NCI-H2029 (cell line): Measurements from ENCODE around the gene SLC15A3.
"Not testable (repeated sequence)": the region's sequence is repeated elsewhere in the genome, so short reads cannot be mapped to it uniquely, and the experiment has no call there.

Experiments
- DNase-seq: peaks from one replicate; lab custom pipeline; 2025; lab: John Stamatoyannopoulos, UW

SLC15A3 gene

GRCh38 chr11:60974726-60975125, 22.8 kb upstream of the SLC15A3 start:
- no peak for DNase-seq

- not testable (repeated sequence) for DNase-seq
These were observed 22.3 kb upstream of the SLC15A3 start for GRCh38 chr11:60974316-60974715.

- DNase-seq: no peak
These were observed 21.7 kb upstream of the SLC15A3 start for GRCh38 chr11:60973699-60974098.

GRCh38 chr11:60972182-60973030, 20.4 kb upstream of the SLC15A3 start:
- no peak for DNase-seq

GRCh38 chr11:60971520-60971919, 19.5 kb upstream of the SLC15A3 start, which contains the start of gene CD6:
Gene CD6 (plus strand): TSS chr11:60971680. CDS start chr11:60971866, 186 bp downstream.
- DNase-seq: no peak

- no peak for DNase-seq
These were observed 18.9 kb upstream of the SLC15A3 start for GRCh38 chr11:60970890-60971289.

- DNase-seq: peak; percentile 39
These were observed 18.4 kb upstream of the SLC15A3 start for GRCh38 chr11:60970369-60970774.

GRCh38 chr11:60968223-60968622, 16.2 kb upstream of the SLC15A3 start:
- DNase-seq: no peak

- DNase-seq: no peak
These were observed 14.9 kb upstream of the SLC15A3 start for GRCh38 chr11:60966890-60967289.

- no peak for DNase-seq
These were observed 12.8 kb upstream of the SLC15A3 start for GRCh38 chr11:60964801-60965200.

- no peak for DNase-seq
These were observed 8.4 kb upstream of the SLC15A3 start for GRCh38 chr11:60960405-60960804.

- DNase-seq: no peak
These were observed 7.5 kb upstream of the SLC15A3 start for GRCh38 chr11:60959431-60959830.

GRCh38 chr11:60957188-60957587, 5.2 kb upstream of the SLC15A3 start:
- no peak for DNase-seq

- no peak for DNase-seq
These were observed 3.6 kb upstream of the SLC15A3 start for GRCh38 chr11:60955571-60955970.

- DNase-seq: no peak
These were observed 2.4 kb upstream of the SLC15A3 start for GRCh38 chr11:60954421-60954820.

GRCh38 chr11:60953781-60954180, 1.8 kb upstream of the SLC15A3 start:
- DNase-seq: no peak

GRCh38 chr11:60952742-60953170, 780 bp upstream of the SLC15A3 start:
- no peak for DNase-seq

GRCh38 chr11:60951606-60951903, 421 bp downstream of the SLC15A3 start:
- no peak for DNase-seq

GRCh38 chr11:60950933-60951605, 907 bp downstream of the SLC15A3 start:
- no peak for DNase-seq

GRCh38 chr11:60950024-60950423, 2.0 kb downstream of the SLC15A3 start:
- no peak for DNase-seq

GRCh38 chr11:60948250-60948649, 3.7 kb downstream of the SLC15A3 start:
- no peak for DNase-seq

GRCh38 chr11:60947700-60948099, 4.3 kb downstream of the SLC15A3 start:
- DNase-seq: no peak

GRCh38 chr11:60946601-60947264, 5.2 kb downstream of the SLC15A3 start:
- no peak for DNase-seq
